SK-N-SH (cell line): ENCODE results near the gene CLDN6. TPM values are rescaled to one million over a fixed set of nuclear protein-coding genes. Genes with fewer than 3 reads are reported as not detected.

Experiments used
- CTCF ChIA-PET: fragments of 300-600, 350-600 bp; formaldehyde crosslinking; extraction: SDS; loops from one replicate; lab custom pipeline; 2021; lab: Yijun Ruan, JAX
- POLR2A ChIA-PET: fragments of 350-600 bp; sonication (Branson Sonifier 250); formaldehyde crosslinking; extraction: SDS; loops from one replicate; lab custom pipeline; 2020; ENCODE audit warnings: antibody characterized with exemption, inconsistent platforms; lab: Yijun Ruan, JAX
- DNase-seq: peaks from one replicate; pipeline ENCODE4 v3.0.0; 2012
- H2AFZ ChIP-seq: fragments of 200-600 bp; sonication (generic); 2 replicates; pipeline ENCODE4 v1.8.1; 2016; ENCODE audit warnings: antibody characterized with exemption, mild to moderate bottlenecking, low read depth
- H3F3A ChIP-seq: fragments of 200-600 bp; sonication (generic); replicated peaks from 2 replicates; pipeline ENCODE3; 2016; ENCODE audit warnings: antibody characterized with exemption, mild to moderate bottlenecking; ENCODE audit not compliant: insufficient read depth
- H3K27ac ChIP-seq, 2 experiments: fragments of 200-500 bp in 1 of 2; fragments of 200-600 bp in 1 of 2; sonication (Bioruptor generic) in 1 of 2; sonication (generic), shearing (Covaris generic) in 1 of 2; 2 replicates each; pipeline versions ENCODE4 v1.5.1 to v1.6.1; 2014 to 2016; ENCODE audit warnings: low read depth in 2 of 2, inconsistent platforms in 1 of 2, low read length in 1 of 2, mild to moderate bottlenecking in 1 of 2, mixed read lengths in 1 of 2
- H3K27me3 ChIP-seq: fragments of 200-600 bp; sonication (generic), shearing (Covaris generic); 2 replicates; pipeline ENCODE4 v1.6.1; 2016; ENCODE audit warnings: mixed run types; ENCODE audit not compliant: insufficient read depth
- H3K36me3 ChIP-seq, 2 experiments: fragments of 200-500 bp in 1 of 2; fragments of 200-600 bp in 1 of 2; sonication (Bioruptor generic) in 1 of 2; sonication (generic) in 1 of 2; replicated peaks in 1 of 2; 2 replicates each; pipeline versions ENCODE3 to v1.5.1; 2014 to 2016; ENCODE audit warnings: low read length in 1 of 2, mild to moderate bottlenecking in 1 of 2; ENCODE audit not compliant: insufficient read depth in 2 of 2, control insufficient read depth in 1 of 2
- H3K4me1 ChIP-seq, 2 experiments: fragments of 200-500 bp in 1 of 2; fragments of 200-600 bp in 1 of 2; sonication (Bioruptor generic) in 1 of 2; sonication (generic), shearing (Covaris generic) in 1 of 2; 2 replicates each; pipeline versions ENCODE4 v1.5.1 to v1.6.1; 2014 to 2016; ENCODE audit warnings: low read depth in 1 of 2, low read length in 1 of 2, mixed run types in 1 of 2; ENCODE audit not compliant: insufficient read depth in 2 of 2, control insufficient read depth in 1 of 2
- H3K4me2 ChIP-seq: fragments of 200-600 bp; sonication (generic), shearing (Covaris generic); 2 replicates; pipeline ENCODE4 v1.6.1; 2017; ENCODE audit warnings: mixed run types
- H3K4me3 ChIP-seq, 2 experiments: fragments of 200-500 bp in 1 of 2; fragments of 200-600 bp in 1 of 2; sonication (Bioruptor generic) in 1 of 2; sonication (generic), shearing (Covaris generic) in 1 of 2; 2 replicates each; pipeline versions ENCODE4 v1.5.1 to v1.8.1; 2014 to 2016; ENCODE audit warnings: low read depth in 2 of 2, inconsistent platforms in 1 of 2, low read length in 1 of 2, mild to moderate bottlenecking in 1 of 2, mixed read lengths in 1 of 2, moderate library complexity in 1 of 2
- H3K79me2 ChIP-seq: fragments of 200-600 bp; sonication (generic); 2 replicates; pipeline ENCODE4 v1.8.1; 2017; ENCODE audit warnings: mild to moderate bottlenecking; ENCODE audit not compliant: insufficient read depth
- H3K9ac ChIP-seq: fragments of 200-600 bp; sonication (generic); 2 replicates; pipeline ENCODE4 v1.6.1; 2017; ENCODE audit warnings: mixed run types
- H3K9me2 ChIP-seq: fragments of 200-600 bp; sonication (generic); 2 replicates; pipeline ENCODE4 v1.6.1; 2017; ENCODE audit warnings: mixed run types
- H3K9me3 ChIP-seq: fragments of 200-600 bp; sonication (generic); 2 replicates; pipeline ENCODE4 v1.6.1; 2017; ENCODE audit warnings: mixed run types, mild to moderate bottlenecking, moderate library complexity
- H4K20me1 ChIP-seq: fragments of 200-600 bp; sonication (generic); 2 replicates; pipeline ENCODE4 v1.6.1; 2017; ENCODE audit warnings: mild to moderate bottlenecking, mixed run types; ENCODE audit not compliant: insufficient read depth
- CHD2 ChIP-seq: fragments of 150-350 bp; IDR thresholded peaks from 2 replicates; pipeline ENCODE4 v1.6.1; 2018; ENCODE audit warnings: low read length; ENCODE audit not compliant: partially characterized antibody
- FOXM1 ChIP-seq: IDR thresholded peaks from 2 replicates; pipeline ENCODE4 v1.4.0; 2012; ENCODE audit warnings: low read depth, mild to moderate bottlenecking
- GABPA ChIP-seq: IDR thresholded peaks from 2 replicates; pipeline ENCODE4 v1.4.0; 2012; ENCODE audit warnings: low read depth, mild to moderate bottlenecking
- GATA2 ChIP-seq: sonication (generic); formaldehyde crosslinking; IDR thresholded peaks from 2 replicates; pipeline ENCODE4 v1.5.0; 2020; ENCODE audit warnings: mild to moderate bottlenecking, missing genetic modification reagents
- MEF2A ChIP-seq: IDR thresholded peaks from 2 replicates; pipeline ENCODE4 v1.4.0; 2012; ENCODE audit warnings: low read depth, borderline replicate concordance
- NFIC ChIP-seq: IDR thresholded peaks from 2 replicates; pipeline ENCODE4 v1.4.0; 2012; ENCODE audit warnings: borderline replicate concordance
- NRF1 ChIP-seq: IDR thresholded peaks from 2 replicates; pipeline ENCODE4 v1.6.1; 2012; ENCODE audit warnings: low read depth, mild to moderate bottlenecking, low read length
- POLR2AphosphoS5 ChIP-seq: IDR thresholded peaks from 2 replicates; pipeline ENCODE4 v1.6.1; 2012; ENCODE audit warnings: low read depth, low read length
- RAD21 ChIP-seq: IDR thresholded peaks from 2 replicates; pipeline ENCODE4 v1.6.1; 2012; ENCODE audit warnings: mild to moderate bottlenecking, low read length
- RCOR1 ChIP-seq: fragments of 150-350 bp; IDR thresholded peaks from 2 replicates; pipeline ENCODE4 v1.6.1; 2017; ENCODE audit warnings: antibody characterized with exemption, low read length
- TAF1 ChIP-seq: IDR thresholded peaks from 2 replicates; pipeline ENCODE4 v1.6.1; 2012; ENCODE audit warnings: low read depth, mild to moderate bottlenecking, low read length, moderate library complexity, borderline replicate concordance
- TEAD4 ChIP-seq: IDR thresholded peaks from 2 replicates; pipeline ENCODE4 v1.4.0; 2012; ENCODE audit warnings: mild to moderate bottlenecking, borderline replicate concordance; ENCODE audit not compliant: insufficient read depth
- YY1 ChIP-seq: IDR thresholded peaks from 2 replicates; pipeline ENCODE4 v1.4.0; 2012; ENCODE audit warnings: low read depth, mild to moderate bottlenecking
- WGBS: methylation state at CpG from one replicate; pipeline ENCODE4 v1.1.6; 2017; ENCODE audit warnings: low lambda C conversion rate; 5-methylcytosine and 5-hydroxymethylcytosine counted together
- polyA plus RNA-seq, 3 experiments: library from polyadenylated mRNA; depleted of rRNA; stranded (reverse); fragments of >200 nt; gene quantifications; 2 replicates each; pipeline ENCODE4 v1.2.3, GENCODE V29; 2012
- TF ChIP-seq, protein P1 (sequence below): fragments of 200-600 bp; sonication (generic); IDR thresholded peaks from 2 replicates; pipeline ENCODE4 v1.6.1; 2017; ENCODE audit warnings: antibody characterized with exemption, mild to moderate bottlenecking, moderate library complexity
- TF ChIP-seq, protein P2 (sequence below): IDR thresholded peaks from 2 replicates; pipeline ENCODE4 v1.4.0; 2012; ENCODE audit warnings: low read depth, borderline replicate concordance
- TF ChIP-seq, protein P3 (sequence below): IDR thresholded peaks from 2 replicates; pipeline ENCODE4 v1.4.0; 2012; ENCODE audit warnings: low read depth, borderline replicate concordance
- TF ChIP-seq, protein P4 (sequence below): IDR thresholded peaks from 2 replicates; pipeline ENCODE4 v1.6.1; 2012; ENCODE audit warnings: mild to moderate bottlenecking, low read depth, low read length, moderate library complexity

CLDN6 gene
- polyA plus RNA-seq, 1 of the 3 experiments (the other 2 are of a cell fraction), result 0.20 TPM

DNA sequence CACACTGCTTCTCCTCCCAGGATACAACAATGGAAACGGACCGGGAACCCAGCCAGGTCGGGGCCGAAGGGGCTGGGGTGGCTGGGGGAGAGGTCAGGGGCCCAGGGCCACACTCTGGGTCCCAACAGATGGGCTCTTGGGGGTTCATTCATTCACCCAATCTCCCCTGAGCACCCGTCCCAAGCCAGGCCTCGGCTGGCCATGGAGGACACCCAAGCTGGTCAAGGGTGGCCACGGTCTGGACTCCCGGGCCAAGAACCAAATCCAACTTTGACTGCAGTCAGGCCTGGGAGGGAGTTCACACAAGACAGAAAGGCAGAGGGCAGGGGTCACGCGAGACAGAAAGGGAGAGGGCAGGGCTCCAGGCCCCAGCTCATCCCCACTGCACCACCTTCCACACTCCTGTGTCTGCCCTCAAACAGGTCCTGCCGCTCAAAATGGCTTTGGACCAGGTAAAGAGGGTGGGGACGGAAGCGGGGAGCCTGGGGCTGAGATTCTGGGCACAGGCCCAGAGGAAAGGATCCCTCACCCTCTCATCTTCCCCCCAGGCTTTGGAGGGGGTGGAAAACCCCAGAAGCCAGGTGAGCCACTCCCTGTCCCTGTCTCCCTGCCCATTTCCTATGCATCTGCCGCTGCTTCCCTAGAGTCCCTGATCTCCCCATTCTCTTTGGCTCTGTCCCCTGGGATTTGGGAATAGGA lies 25.5 kb downstream of the CLDN6 start:
- POLR2A ChIA-PET, result no interaction called here
- Histone ChIP-seq H3K4me1 (no peaks in the 10 kb centered on the region), H3K27me3 (no peaks in the 10 kb centered on the region), H2AFZ (no peak overlapping the region), H3K79me2 (no peaks in the 10 kb centered on the region), H3K9me3 (no peaks in the 10 kb centered on the region), H3K4me3 (no peak overlapping the region), H3K27ac (no peak overlapping the region)
- TF ChIP-seq CHD2, result no peak
- TF ChIP-seq, protein P1, sequence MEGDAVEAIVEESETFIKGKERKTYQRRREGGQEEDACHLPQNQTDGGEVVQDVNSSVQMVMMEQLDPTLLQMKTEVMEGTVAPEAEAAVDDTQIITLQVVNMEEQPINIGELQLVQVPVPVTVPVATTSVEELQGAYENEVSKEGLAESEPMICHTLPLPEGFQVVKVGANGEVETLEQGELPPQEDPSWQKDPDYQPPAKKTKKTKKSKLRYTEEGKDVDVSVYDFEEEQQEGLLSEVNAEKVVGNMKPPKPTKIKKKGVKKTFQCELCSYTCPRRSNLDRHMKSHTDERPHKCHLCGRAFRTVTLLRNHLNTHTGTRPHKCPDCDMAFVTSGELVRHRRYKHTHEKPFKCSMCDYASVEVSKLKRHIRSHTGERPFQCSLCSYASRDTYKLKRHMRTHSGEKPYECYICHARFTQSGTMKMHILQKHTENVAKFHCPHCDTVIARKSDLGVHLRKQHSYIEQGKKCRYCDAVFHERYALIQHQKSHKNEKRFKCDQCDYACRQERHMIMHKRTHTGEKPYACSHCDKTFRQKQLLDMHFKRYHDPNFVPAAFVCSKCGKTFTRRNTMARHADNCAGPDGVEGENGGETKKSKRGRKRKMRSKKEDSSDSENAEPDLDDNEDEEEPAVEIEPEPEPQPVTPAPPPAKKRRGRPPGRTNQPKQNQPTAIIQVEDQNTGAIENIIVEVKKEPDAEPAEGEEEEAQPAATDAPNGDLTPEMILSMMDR, result no peak
- TF ChIP-seq, protein P2, sequence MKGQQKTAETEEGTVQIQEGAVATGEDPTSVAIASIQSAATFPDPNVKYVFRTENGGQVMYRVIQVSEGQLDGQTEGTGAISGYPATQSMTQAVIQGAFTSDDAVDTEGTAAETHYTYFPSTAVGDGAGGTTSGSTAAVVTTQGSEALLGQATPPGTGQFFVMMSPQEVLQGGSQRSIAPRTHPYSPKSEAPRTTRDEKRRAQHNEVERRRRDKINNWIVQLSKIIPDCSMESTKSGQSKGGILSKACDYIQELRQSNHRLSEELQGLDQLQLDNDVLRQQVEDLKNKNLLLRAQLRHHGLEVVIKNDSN, result no peak
- no peak for TF ChIP-seq GABPA
- TF ChIP-seq GATA2, result no peak
- TF ChIP-seq TEAD4, result no peak
- no peak for TF ChIP-seq NFIC
- no peak for TF ChIP-seq RCOR1
- TF ChIP-seq NRF1, result no peak
- TF ChIP-seq TAF1, result no peak
- TF ChIP-seq FOXM1, result no peak
- no peak for TF ChIP-seq YY1
- TF ChIP-seq, protein P3, sequence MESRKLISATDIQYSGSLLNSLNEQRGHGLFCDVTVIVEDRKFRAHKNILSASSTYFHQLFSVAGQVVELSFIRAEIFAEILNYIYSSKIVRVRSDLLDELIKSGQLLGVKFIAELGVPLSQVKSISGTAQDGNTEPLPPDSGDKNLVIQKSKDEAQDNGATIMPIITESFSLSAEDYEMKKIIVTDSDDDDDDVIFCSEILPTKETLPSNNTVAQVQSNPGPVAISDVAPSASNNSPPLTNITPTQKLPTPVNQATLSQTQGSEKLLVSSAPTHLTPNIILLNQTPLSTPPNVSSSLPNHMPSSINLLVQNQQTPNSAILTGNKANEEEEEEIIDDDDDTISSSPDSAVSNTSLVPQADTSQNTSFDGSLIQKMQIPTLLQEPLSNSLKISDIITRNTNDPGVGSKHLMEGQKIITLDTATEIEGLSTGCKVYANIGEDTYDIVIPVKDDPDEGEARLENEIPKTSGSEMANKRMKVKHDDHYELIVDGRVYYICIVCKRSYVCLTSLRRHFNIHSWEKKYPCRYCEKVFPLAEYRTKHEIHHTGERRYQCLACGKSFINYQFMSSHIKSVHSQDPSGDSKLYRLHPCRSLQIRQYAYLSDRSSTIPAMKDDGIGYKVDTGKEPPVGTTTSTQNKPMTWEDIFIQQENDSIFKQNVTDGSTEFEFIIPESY, result no peak
- TF ChIP-seq POLR2AphosphoS5, result no peak
- TF ChIP-seq, protein P4, sequence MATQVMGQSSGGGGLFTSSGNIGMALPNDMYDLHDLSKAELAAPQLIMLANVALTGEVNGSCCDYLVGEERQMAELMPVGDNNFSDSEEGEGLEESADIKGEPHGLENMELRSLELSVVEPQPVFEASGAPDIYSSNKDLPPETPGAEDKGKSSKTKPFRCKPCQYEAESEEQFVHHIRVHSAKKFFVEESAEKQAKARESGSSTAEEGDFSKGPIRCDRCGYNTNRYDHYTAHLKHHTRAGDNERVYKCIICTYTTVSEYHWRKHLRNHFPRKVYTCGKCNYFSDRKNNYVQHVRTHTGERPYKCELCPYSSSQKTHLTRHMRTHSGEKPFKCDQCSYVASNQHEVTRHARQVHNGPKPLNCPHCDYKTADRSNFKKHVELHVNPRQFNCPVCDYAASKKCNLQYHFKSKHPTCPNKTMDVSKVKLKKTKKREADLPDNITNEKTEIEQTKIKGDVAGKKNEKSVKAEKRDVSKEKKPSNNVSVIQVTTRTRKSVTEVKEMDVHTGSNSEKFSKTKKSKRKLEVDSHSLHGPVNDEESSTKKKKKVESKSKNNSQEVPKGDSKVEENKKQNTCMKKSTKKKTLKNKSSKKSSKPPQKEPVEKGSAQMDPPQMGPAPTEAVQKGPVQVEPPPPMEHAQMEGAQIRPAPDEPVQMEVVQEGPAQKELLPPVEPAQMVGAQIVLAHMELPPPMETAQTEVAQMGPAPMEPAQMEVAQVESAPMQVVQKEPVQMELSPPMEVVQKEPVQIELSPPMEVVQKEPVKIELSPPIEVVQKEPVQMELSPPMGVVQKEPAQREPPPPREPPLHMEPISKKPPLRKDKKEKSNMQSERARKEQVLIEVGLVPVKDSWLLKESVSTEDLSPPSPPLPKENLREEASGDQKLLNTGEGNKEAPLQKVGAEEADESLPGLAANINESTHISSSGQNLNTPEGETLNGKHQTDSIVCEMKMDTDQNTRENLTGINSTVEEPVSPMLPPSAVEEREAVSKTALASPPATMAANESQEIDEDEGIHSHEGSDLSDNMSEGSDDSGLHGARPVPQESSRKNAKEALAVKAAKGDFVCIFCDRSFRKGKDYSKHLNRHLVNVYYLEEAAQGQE, result no peak
- no peak for TF ChIP-seq MEF2A
- no peak for TF ChIP-seq RAD21
- TF ChIP-seq, all 33 proteins: peak for 0
- Histone ChIP-seq H3K4me2 (no peak overlapping the region), H4K20me1 (no peaks in the 10 kb centered on the region), H3K9me2 (no peaks in the 10 kb centered on the region), H3K36me3 (no peaks in the 10 kb centered on the region), H3K9ac (no peak overlapping the region), H3F3A (no peaks in the 10 kb centered on the region)
- WGBS, result 84% methylated on average over 13 of the region's 14 CpGs
- no peak for DNase-seq
- CTCF ChIA-PET, result interaction anchor here (1.0 to 1.3 kb wide), 4 partner anchors 8 to 30 kb away, joined by 3 to 7 read pairs (median 4); partner anchors contain the start of gene PAQR4
